Nephron (organoid): Measurements from ENCODE around the gene HK2.

ENCODE experiments used
- H3K27ac Mint-ChIP-seq, 3 experiments: 2 replicates each; pipeline ENCODE4 v1.8.0; 2020; ENCODE audit warnings: mixed read lengths in 3 of 3, mild to moderate bottlenecking in 2 of 3, moderate library complexity in 1 of 3
- H3K27me3 Mint-ChIP-seq: 2 replicates; pipeline ENCODE4 v1.8.0; 2021; ENCODE audit warnings: low read depth, mild to moderate bottlenecking, moderate library complexity, mixed read lengths
- H3K36me3 Mint-ChIP-seq: 2 replicates; pipeline ENCODE4 v1.8.0; 2020; ENCODE audit warnings: low read depth, mixed read lengths
- H3K4me1 Mint-ChIP-seq: 2 replicates; pipeline ENCODE4 v1.8.0; 2020; ENCODE audit warnings: mixed read lengths
- H3K4me3 Mint-ChIP-seq, 3 experiments: 2 replicates each; pipeline ENCODE4 v1.8.0; 2020; ENCODE audit warnings: mild to moderate bottlenecking in 3 of 3, mixed read lengths in 3 of 3, moderate library complexity in 2 of 3
- H3K9me3 Mint-ChIP-seq: 2 replicates; pipeline ENCODE4 v1.8.0; 2020; ENCODE audit warnings: mixed read lengths
- TF ChIP-seq, protein P1 (sequence below), 3 experiments: fragments of 200-600 bp; sonication (generic); IDR thresholded peaks; one replicate each; pipeline ENCODE4 v1.5.0; 2021; ENCODE audit warnings: antibody characterized with exemption in 3 of 3; ENCODE audit not compliant: unreplicated experiment in 3 of 3

The HK2 gene

GRCh38 chr2:74819702-74820101, 14.2 kb upstream of the HK2 start:
- Mint-ChIP-seq H3K4me1 (peaks cover 9% of the 10 kb centered on the region), H3K27me3 (peaks cover 13% of the 10 kb centered on the region), H3K36me3 (no peaks in the 10 kb centered on the region), H3K4me3 (no peak overlapping the region), H3K9me3 (no peaks in the 10 kb centered on the region), H3K27ac (no peak overlapping the region)
- TF ChIP-seq, protein P1, sequence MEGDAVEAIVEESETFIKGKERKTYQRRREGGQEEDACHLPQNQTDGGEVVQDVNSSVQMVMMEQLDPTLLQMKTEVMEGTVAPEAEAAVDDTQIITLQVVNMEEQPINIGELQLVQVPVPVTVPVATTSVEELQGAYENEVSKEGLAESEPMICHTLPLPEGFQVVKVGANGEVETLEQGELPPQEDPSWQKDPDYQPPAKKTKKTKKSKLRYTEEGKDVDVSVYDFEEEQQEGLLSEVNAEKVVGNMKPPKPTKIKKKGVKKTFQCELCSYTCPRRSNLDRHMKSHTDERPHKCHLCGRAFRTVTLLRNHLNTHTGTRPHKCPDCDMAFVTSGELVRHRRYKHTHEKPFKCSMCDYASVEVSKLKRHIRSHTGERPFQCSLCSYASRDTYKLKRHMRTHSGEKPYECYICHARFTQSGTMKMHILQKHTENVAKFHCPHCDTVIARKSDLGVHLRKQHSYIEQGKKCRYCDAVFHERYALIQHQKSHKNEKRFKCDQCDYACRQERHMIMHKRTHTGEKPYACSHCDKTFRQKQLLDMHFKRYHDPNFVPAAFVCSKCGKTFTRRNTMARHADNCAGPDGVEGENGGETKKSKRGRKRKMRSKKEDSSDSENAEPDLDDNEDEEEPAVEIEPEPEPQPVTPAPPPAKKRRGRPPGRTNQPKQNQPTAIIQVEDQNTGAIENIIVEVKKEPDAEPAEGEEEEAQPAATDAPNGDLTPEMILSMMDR (IDR thresholded peaks at IDR 0.05; ENCODE audit: unreplicated experiment in 3 of 3) = no peak

GRCh38 chr2:74821177-74822126, 12.5 kb upstream of the HK2 start:
- Mint-ChIP-seq H3K4me1 (peaks cover 9% of the 10 kb centered on the region), H3K36me3 (no peaks in the 10 kb centered on the region), H3K27ac (no peak overlapping the region), H3K4me3 (no peak overlapping the region), H3K9me3 (no peaks in the 10 kb centered on the region), H3K27me3 (peaks cover 13% of the 10 kb centered on the region)
- TF ChIP-seq, protein P1 (IDR thresholded peaks at IDR 0.05; ENCODE audit: unreplicated experiment in 3 of 3) = no peak

GRCh38 chr2:74822771-74823566, 11.0 kb upstream of the HK2 start:
- no peak overlapping the region for H3K4me3 Mint-ChIP-seq
- TF ChIP-seq, protein P1 (IDR thresholded peaks at IDR 0.05; ENCODE audit: unreplicated experiment in 3 of 3) = no peak
- no peaks in the 10 kb centered on the region for H3K4me1 Mint-ChIP-seq
- H3K27me3 Mint-ChIP-seq = peaks cover 9% of the 10 kb centered on the region
- no peaks in the 10 kb centered on the region for H3K36me3 Mint-ChIP-seq
- H3K27ac Mint-ChIP-seq = no peak overlapping the region
- H3K9me3 Mint-ChIP-seq = no peaks in the 10 kb centered on the region

DNA sequence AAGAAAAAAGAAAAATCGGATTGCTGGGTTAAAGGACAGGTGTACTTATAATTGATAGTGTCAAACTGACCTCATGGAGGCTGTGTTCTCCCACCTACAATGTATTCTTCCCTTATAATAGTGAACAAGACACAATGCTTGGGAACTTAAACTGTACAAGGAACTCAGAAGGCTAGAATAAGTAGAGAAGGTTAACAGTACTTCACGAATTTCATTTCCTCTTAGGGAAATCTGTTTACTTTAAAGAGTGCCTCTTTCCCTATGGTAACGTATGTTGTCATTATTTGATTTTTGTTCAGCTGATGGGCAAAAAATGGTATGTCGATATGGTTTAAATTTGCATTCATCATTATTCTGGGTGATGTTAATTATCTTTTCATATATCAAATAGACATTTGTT, 9.2 kb upstream of the HK2 start:
- no peak overlapping the region for H3K27ac Mint-ChIP-seq
- peaks cover 12% of the 10 kb centered on the region for H3K27me3 Mint-ChIP-seq
- no peaks in the 10 kb centered on the region for H3K9me3 Mint-ChIP-seq
- TF ChIP-seq, protein P1 (IDR thresholded peaks at IDR 0.05; ENCODE audit: unreplicated experiment in 3 of 3) = no peak
- no peak overlapping the region for H3K4me3 Mint-ChIP-seq
- no peaks in the 10 kb centered on the region for H3K36me3 Mint-ChIP-seq
- H3K4me1 Mint-ChIP-seq = no peaks in the 10 kb centered on the region

DNA sequence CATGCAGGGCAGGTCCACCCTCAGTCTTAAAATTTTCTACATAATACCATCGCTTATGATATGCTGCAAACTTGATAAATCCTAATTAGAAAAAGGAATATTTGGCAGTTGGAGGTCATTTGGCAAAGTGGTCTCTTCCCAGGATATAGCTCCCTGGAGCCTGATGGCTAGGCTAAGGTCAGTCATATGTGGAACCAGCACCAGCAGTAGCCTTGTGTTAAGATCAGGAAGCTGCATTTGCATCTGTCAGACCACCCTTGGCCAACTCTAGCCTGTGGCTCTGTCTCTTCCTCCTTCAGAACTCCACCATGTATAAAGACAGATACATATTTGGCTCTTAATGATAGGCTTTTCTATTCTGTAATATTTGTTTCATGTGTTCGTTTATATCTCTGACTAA, 5.4 kb upstream of the HK2 start:
- no peaks in the 10 kb centered on the region for H3K36me3 Mint-ChIP-seq

More for the DNA sequence above, 5.4 kb upstream of the HK2 start:
- Mint-ChIP-seq H3K27me3 (peaks cover 5% of the 10 kb centered on the region), H3K4me1 (no peaks in the 10 kb centered on the region), H3K9me3 (no peaks in the 10 kb centered on the region), H3K27ac (no peak overlapping the region), H3K4me3 (no peak overlapping the region)
- TF ChIP-seq, protein P1 (IDR thresholded peaks at IDR 0.05; ENCODE audit: unreplicated experiment in 3 of 3) = no peak
